Dedifferentiated amniotic fluid mesenchymal stem cell (primary cell): ENCODE results near the gene RPL36A.

Source experiments
- DNase-seq: peaks from one replicate; pipeline ENCODE4 v3.0.0-alpha.2; 2016; ENCODE audit errors: extremely low spot score

RPL36A gene

DNA sequence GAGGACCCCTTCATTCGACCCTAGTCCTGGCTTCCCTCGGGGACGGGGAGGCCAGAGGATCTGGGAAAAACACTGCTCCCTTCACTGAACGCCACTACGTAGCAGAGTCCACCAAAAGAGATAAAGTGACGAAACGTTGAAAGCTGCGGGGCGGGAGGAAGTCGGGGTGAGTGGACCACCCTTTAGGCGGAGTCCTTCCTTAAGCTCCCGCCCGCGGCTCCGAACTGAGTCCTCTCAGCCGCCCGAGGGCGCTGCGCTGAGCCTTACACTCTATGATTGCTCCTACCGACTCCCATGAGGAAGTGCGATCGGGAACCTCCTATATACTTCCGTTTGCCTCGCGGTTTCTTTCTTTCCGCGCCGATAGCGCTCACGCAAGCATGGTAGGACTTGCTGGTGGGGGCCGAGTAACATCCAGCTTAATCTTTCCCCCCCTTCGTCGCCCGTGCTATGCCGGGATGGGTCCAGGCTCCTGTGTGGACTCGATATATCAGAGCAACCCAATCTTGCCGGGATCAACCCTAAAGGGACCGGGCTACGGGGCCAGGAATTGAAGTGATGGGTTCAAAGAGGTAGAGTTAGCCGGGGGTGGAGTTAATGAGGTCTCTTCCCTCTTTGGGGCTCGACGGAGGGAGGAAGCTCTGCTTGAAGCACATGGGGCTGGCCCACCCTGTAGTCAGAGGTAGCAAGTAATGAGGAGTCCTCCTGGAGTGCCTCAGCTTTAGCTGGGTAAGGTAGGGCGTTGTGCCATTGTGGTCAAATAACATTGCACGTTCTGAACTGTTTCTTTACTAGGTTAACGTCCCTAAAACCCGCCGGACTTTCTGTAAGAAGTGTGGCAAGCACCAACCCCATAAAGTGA is at the start of gene RPL36A:
RPL36A (plus strand) TSS at position 348 of the 862 bp plus-strand sequence; CDS start at position 381, 33 bp downstream.
- peak; percentile 81 for DNase-seq

GRCh38 chrX:101347859-101348451 is 42.9 kb upstream of the RPL36A start:
- DNase-seq = no peak

DNA sequence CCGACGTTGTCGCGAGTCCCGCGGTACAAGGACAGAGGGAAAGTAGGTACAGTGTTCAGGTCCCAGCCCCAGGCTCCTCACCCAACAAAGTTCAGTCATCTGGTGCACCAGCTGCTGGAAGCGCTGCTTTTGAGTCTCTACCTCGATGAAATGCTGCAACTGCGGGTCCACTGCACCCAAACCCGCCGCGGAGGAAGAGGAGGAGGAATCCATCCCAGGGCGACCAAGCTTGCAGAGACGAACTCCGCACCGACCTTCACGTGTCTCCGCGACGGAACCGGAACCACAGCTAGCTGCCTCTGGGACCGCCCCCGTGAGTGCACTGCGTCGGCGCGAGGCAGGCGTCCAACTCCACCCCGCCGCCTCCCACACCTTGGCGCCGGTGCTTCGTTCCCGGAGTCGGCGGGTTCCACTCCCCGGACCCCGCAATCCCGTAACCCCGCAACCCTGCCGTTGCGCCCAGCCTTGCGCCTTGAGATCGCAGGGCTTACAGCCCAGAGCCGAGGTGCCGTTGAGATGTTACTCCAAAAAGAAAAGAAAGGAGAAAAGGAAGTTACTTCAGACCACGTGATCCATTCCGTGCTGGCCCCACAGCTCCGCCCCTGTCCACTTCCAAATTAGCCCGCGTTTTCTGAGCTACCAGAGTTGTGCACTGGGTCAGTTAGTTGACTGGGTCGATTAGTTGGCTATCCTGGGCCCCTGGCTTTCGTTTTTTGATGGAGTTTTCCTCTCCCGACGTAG is 42.2 kb upstream of the RPL36A start, which contains the start of gene TIMM8A:
TIMM8A (minus strand) TSS at position 291 of the 741 bp plus-strand sequence; CDS start at position 213, 78 bp downstream.
- DNase-seq = peak; percentile 48

DNA sequence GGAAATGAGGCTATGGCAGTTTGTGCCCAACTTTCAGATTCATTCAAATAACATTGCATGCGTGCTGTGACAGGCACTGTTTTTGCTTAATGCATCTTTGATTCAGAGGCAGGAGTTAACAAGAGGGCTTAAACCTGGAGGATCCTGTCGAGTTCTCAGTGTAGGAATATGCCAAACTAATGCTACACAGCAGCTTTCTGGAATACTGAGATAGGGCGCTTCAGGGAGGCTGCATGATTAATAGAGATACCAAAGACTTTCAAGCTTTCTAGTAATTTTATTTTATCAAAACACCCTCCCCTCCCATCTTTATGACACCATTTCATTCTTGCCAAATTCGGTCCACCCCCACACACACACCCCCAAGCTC is 41.6 kb upstream of the RPL36A start:
- DNase-seq = no peak

- DNase-seq = no peak
Measured at GRCh38 chrX:101357166-101357795, 33.5 kb upstream of the RPL36A start.

GRCh38 chrX:101359966-101360365 is 30.8 kb upstream of the RPL36A start:
- DNase-seq = no peak

DNA sequence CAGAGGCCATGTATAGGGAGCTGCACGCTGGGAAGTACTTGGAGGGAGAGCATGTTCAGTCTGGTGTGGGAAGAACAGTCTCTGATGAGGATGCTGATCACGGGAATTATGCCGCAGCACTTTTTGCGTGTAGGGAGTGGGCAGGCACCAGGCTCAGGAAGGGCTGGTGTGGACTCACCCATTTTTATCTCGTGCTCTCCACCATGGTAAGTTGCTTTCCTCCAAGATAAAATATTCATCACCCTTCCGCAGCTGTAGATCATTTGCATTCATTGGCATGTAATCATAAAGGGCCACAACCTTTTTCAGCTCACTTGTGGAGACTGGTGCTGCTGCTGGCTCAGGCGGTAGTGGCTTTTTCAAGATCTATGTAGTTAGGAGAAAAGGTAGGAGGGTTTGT is 30.4 kb upstream of the RPL36A start:
- DNase-seq = no peak

DNA sequence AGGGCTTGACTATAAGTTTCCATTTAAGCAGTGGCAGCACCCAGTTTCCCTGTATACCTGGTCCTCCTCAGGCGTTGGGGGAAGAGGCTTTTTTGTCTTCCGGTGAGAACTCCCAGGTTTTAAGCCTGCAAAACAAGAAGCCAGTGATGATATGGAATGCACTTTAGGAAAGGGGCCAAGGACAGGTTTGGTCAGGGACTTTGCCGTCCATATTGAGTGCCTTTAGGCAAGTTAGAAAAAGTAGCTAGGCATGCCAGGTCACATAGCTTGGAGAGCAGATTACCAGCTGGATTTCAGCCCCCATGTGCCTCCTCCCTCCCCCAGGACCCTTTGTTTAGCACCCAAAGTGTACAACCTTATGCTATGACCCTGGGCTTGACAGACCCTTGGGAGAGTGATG is 28.7 kb upstream of the RPL36A start:
- DNase-seq = no peak

DNA sequence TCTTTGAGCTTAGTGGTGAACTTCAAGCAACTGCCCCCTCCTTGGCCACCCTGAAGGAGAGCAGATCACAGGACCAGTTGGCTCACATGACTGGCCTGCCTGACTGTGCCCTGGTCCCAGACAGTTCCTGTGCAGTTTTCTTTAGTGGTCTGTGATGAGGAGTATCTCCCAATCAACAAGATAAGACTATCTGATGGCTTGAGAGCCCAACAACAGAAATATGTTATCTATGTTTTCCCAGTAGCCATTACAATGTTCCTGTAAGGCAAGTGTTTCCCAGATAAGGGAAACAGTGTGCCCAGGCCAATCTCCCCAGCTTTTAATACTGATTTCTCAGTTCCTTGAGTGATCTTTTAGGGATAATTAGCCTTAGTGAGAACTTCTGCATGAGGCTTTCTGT is 28.1 kb upstream of the RPL36A start:
- DNase-seq = no peak

DNA sequence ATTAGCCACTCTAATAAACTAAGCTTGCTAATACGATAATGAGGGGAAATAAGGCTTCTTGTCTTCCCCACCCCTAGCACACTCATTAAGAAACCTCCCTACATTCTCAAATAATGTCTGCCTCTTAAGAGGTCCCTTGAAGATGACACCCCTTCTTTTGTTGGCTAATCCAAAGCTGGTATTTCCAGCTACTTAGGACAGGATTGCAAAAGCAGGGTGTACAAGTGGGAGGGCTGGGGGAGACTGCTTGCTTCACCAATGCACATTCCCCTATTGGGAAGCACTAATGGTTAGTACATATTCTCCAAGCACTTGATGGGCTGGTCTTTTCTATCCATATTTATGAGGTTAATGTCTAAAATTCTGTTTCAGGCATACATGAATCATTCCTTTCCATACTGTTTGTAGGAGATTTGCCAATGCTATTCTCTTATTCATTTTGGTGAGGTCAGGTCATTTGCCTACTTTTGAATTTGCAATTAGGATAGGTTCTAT is 25.5 kb upstream of the RPL36A start:
- DNase-seq = no peak

DNA sequence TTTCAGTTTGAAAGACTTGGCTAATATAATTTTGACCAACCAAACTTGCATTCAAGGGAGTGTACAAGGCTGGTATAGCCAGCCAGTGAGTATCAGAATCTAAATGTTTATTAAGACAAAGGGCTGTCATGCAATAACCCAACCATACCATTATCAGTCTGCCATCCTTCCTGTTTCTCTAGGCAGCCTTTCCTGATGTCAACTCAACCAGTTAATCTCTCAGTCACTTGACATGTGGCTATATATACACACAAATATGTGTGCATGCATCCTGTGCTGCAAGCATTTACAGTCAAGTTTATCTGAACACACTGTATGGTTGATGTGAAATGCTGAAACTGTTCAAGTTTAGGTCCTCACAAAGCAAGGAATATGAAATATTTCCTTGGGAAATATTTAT is 22.0 kb upstream of the RPL36A start:
- DNase-seq = no peak

- no peak for DNase-seq
Measured at GRCh38 chrX:101369687-101370086, 21.1 kb upstream of the RPL36A start.

DNA sequence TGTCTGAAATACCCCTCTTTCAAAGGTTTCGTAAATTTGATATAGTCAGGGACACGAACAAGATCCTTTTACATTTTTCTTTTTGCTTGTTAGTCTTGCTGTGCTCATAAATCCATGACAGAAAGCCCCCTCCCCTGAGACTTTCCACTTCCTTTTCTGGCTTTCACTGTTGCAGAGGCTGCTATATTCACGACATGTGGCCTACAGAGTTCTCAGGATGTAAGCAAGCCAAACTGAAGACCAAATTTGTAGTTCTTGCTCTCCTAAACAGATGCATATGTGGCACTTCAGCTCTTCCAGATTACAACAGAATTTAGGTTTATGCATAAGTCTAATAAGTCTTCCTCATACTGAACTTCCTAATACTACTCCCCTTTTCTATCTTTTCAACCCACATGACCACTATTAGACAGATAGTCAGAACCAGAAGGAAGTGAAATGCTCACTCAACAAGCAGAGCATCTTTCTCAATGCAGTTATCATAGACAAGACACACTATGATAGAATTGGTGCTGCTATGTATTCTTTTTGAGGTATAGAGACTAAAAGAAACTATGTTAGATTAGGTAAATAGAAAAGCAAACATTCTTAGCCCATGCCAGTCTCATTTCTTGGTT is 19.8 kb upstream of the RPL36A start:
- no peak for DNase-seq

GRCh38 chrX:101377547-101377946 is 13.3 kb upstream of the RPL36A start:
- no peak for DNase-seq

GRCh38 chrX:101383679-101384205 is 7.1 kb upstream of the RPL36A start:
- no peak for DNase-seq

GRCh38 chrX:101385026-101385684 is 5.7 kb upstream of the RPL36A start:
- no peak for DNase-seq

- no peak for DNase-seq
Measured at GRCh38 chrX:101385795-101386541, 4.8 kb upstream of the RPL36A start, which contains the start of gene BTK. BTK (minus strand) TSS chrX:101386191; CDS start chrX:101375284, 10,907 bp downstream.

DNA sequence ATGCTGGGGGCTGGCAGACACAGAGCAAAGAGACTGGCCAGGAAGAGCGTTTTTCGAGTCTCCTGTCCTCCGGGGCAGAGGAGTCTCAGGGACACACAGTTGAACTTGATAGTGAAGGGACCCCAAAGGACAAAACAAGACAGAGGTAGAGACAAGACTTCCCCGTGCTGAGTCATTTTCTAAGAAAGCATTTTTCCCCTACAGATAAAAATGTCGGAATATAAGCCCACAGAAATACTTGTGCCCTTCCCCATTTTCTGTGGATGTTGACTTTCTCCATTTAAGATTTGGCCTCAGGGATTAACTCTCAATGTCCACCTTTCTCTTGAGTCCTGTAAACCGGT is 4.3 kb upstream of the RPL36A start:
- no peak for DNase-seq

DNA sequence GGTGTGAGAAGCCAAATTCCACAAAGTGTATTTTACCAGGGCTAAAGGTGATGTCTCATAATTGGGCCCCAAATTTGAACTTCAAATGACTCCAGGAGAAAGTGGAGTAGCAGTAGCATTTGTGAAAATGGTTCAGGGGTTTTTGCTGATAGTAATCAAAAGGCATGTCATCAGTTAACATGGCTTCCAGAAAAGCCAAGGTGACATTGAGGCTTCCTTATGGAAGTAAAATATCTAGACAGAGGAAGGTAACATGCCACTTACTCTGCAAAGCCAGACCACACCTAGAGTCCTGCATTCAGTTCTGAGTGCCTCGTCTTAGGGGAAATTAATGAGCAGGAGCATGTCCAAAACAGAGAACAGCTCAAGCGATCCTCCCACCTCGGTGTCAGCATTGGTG is 2.2 kb upstream of the RPL36A start:
- no peak for DNase-seq

DNA sequence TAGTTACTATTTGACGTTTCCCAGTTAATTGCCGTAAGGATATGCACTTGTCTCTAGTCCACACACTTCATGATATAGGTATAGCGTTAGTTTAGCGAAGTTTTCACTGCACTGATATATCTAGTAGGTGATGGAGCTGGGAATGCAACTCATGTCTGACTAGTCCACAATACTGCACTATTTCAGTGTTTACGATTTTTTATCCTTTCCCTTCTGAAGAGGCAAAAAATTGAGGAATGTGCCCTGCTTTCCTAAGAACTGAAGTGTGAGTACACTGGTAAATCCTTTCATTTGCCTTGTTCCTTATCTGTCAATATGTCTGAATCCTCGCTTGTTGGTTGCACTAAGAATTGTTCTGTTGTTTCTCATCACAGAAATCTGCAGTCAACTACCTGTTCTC is 1.0 kb downstream of the RPL36A start:
- no peak for DNase-seq
